Neural crest cell (in vitro differentiated cells): Measurements from ENCODE around the gene RASA2. TPM values are rescaled to one million over a fixed set of nuclear protein-coding genes. Genes with fewer than 3 reads are reported as not detected.
A peak's percentile ranks its signal among the peaks of the same experiment; 100 is the strongest.

Source experiments
- DNase-seq: peaks from one replicate; pipeline ENCODE4 v3.0.0; 2021; ENCODE audit warnings: low read depth, mixed read lengths, low spot score
- H3K27ac Mint-ChIP-seq: one replicate; pipeline ENCODE4 v1.8.0; 2021; ENCODE audit warnings: mild to moderate bottlenecking, mixed read lengths; ENCODE audit not compliant: unreplicated experiment
- H3K27me3 Mint-ChIP-seq: 2 replicates; pipeline ENCODE4 v1.8.0; 2021; ENCODE audit warnings: low read depth, mild to moderate bottlenecking, mixed read lengths
- H3K36me3 Mint-ChIP-seq: 2 replicates; pipeline ENCODE4 v1.8.0; 2021; ENCODE audit warnings: low read depth, mild to moderate bottlenecking, mixed read lengths
- H3K4me1 Mint-ChIP-seq: 2 replicates; pipeline ENCODE4 v1.8.0; 2021; ENCODE audit warnings: mixed read lengths
- H3K4me3 Mint-ChIP-seq: one replicate; pipeline ENCODE4 v1.8.0; 2021; ENCODE audit warnings: mild to moderate bottlenecking, mixed read lengths
- H3K9me3 Mint-ChIP-seq: 2 replicates; pipeline ENCODE4 v1.8.0; 2021; ENCODE audit warnings: mixed read lengths
- CTCF ChIP-seq: fragments of 200-600 bp; sonication (generic); conservative IDR thresholded peaks from 2 replicates; pipeline ENCODE4 v1.5.0; 2021; ENCODE audit warnings: antibody characterized with exemption, mild to moderate bottlenecking
- total RNA-seq: library from RNA; stranded (reverse); gene quantifications from 2 replicates; pipeline ENCODE4 v1.2.1, GENCODE V29; 2021

Gene RASA2
- total RNA-seq, 1 donor from 2014 or later: 19.2 TPM

- TF ChIP-seq CTCF: no peak
- no peak overlapping the region for H3K27ac Mint-ChIP-seq
- H3K36me3 Mint-ChIP-seq: peaks cover 12% of the 10 kb centered on the region
- H3K4me3 Mint-ChIP-seq: no peak overlapping the region
- H3K27me3 Mint-ChIP-seq: no peaks in the 10 kb centered on the region
- no peaks in the 10 kb centered on the region for H3K4me1 Mint-ChIP-seq
- no peaks in the 10 kb centered on the region for H3K9me3 Mint-ChIP-seq
- DNase-seq: no peak
These were observed 38.1 kb upstream of the RASA2 start for GRCh38 chr3:141448606-141449220.

GRCh38 chr3:141449424-141449823 is 37.4 kb upstream of the RASA2 start:
- H3K4me3 Mint-ChIP-seq: no peak overlapping the region
- no peak overlapping the region for H3K27ac Mint-ChIP-seq
- H3K4me1 Mint-ChIP-seq: peaks cover 2% of the 10 kb centered on the region
- peaks cover 6% of the 10 kb centered on the region for H3K36me3 Mint-ChIP-seq
- H3K27me3 Mint-ChIP-seq: no peaks in the 10 kb centered on the region
- no peaks in the 10 kb centered on the region for H3K9me3 Mint-ChIP-seq
- TF ChIP-seq CTCF: no peak
- DNase-seq: no peak

- H3K4me3 Mint-ChIP-seq: no peak overlapping the region
- H3K9me3 Mint-ChIP-seq: no peaks in the 10 kb centered on the region
- no peak overlapping the region for H3K27ac Mint-ChIP-seq
- no peaks in the 10 kb centered on the region for H3K36me3 Mint-ChIP-seq
- peaks cover 10% of the 10 kb centered on the region for H3K4me1 Mint-ChIP-seq
- DNase-seq: no peak
- no peak for TF ChIP-seq CTCF
- H3K27me3 Mint-ChIP-seq: no peaks in the 10 kb centered on the region
These were observed 36.0 kb upstream of the RASA2 start for GRCh38 chr3:141450727-141451375.

- H3K27ac Mint-ChIP-seq: no peak overlapping the region
- peak; percentile 63 for TF ChIP-seq CTCF
- peaks cover 10% of the 10 kb centered on the region for H3K4me1 Mint-ChIP-seq
- no peaks in the 10 kb centered on the region for H3K9me3 Mint-ChIP-seq
- H3K36me3 Mint-ChIP-seq: no peaks in the 10 kb centered on the region
- H3K4me3 Mint-ChIP-seq: no peak overlapping the region
- H3K27me3 Mint-ChIP-seq: no peaks in the 10 kb centered on the region
- no peak for DNase-seq
These were observed 34.8 kb upstream of the RASA2 start for GRCh38 chr3:141452045-141452444.

- DNase-seq: no peak
- H3K9me3 Mint-ChIP-seq: no peaks in the 10 kb centered on the region
- no peak for TF ChIP-seq CTCF
- H3K27me3 Mint-ChIP-seq: no peaks in the 10 kb centered on the region
- no peak overlapping the region for H3K27ac Mint-ChIP-seq
- H3K36me3 Mint-ChIP-seq: no peaks in the 10 kb centered on the region
- no peak overlapping the region for H3K4me3 Mint-ChIP-seq
- peaks cover 10% of the 10 kb centered on the region for H3K4me1 Mint-ChIP-seq
These were observed 34.1 kb upstream of the RASA2 start for GRCh38 chr3:141452773-141453172.
